Neuronal stem cell (in vitro differentiated cells): ENCODE data around the gene SLC2A1.

Experiments used
- DNase-seq: peaks from one replicate; pipeline ENCODE4 v3.0.0-alpha.2; 2013; ENCODE audit warnings: low spot score
- H2AFZ ChIP-seq: one replicate; pipeline ENCODE4 v1.6.1; 2013; ENCODE audit warnings: mild to moderate bottlenecking, low read length, inconsistent platforms
- H2AK5ac ChIP-seq: 2 replicates; pipeline ENCODE4 v1.6.1; 2013; ENCODE audit warnings: low read depth, mild to moderate bottlenecking, inconsistent platforms, low read length, moderate library complexity, mixed read lengths
- H2BK120ac ChIP-seq: 2 replicates; pipeline ENCODE4 v1.6.1; 2013; ENCODE audit warnings: low read depth, mild to moderate bottlenecking, inconsistent platforms, low read length, moderate library complexity, mixed read lengths
- H2BK12ac ChIP-seq: one replicate; pipeline ENCODE4 v1.6.1; 2013; ENCODE audit warnings: low read length, inconsistent platforms
- H2BK15ac ChIP-seq: 2 replicates; pipeline ENCODE4 v1.6.1; 2013; ENCODE audit warnings: mild to moderate bottlenecking, low read length, inconsistent platforms, mixed read lengths
- H2BK5ac ChIP-seq: one replicate; pipeline ENCODE4 v1.6.1; 2013; ENCODE audit warnings: inconsistent platforms, mild to moderate bottlenecking, low read length, moderate library complexity
- H3K14ac ChIP-seq: one replicate; pipeline ENCODE4 v1.6.1; 2013; ENCODE audit warnings: low read length, inconsistent platforms
- H3K18ac ChIP-seq: 2 replicates; pipeline ENCODE4 v1.6.1; 2013; ENCODE audit warnings: low read length, inconsistent platforms
- H3K23ac ChIP-seq: 2 replicates; pipeline ENCODE4 v1.6.1; 2013; ENCODE audit warnings: low read depth, mild to moderate bottlenecking, mixed read lengths, low read length, inconsistent platforms; ENCODE audit not compliant: poor library complexity
- H3K27ac ChIP-seq: replicated peaks from 3 replicates; pipeline ENCODE4 v1.5.1; 2013; ENCODE audit warnings: low read length, inconsistent platforms
- H3K27me3 ChIP-seq, 3 experiments: 2 replicates each; pipeline ENCODE4 v1.6.1; 2013; ENCODE audit warnings: low read length in 3 of 3, mild to moderate bottlenecking in 2 of 3, inconsistent platforms in 1 of 3, low read depth in 1 of 3, mixed read lengths in 1 of 3, moderate library complexity in 1 of 3; ENCODE audit not compliant: control insufficient read depth in 3 of 3, insufficient read depth in 3 of 3
- H3K36me3 ChIP-seq, 2 donors: replicated peaks in 1 of 2; 2 replicates each; pipeline ENCODE4 v1.6.1; 2013; ENCODE audit warnings: low read length in 2 of 2; ENCODE audit not compliant: control insufficient read depth in 2 of 2, insufficient read depth in 2 of 2
- H3K4ac ChIP-seq: 2 replicates; pipeline ENCODE4 v1.6.1; 2013; ENCODE audit warnings: inconsistent platforms, mild to moderate bottlenecking, low read length, moderate library complexity
- H3K4me1 ChIP-seq, 2 donors: 1 replicate in 1 of 2; 2 replicates in 1 of 2; pipeline ENCODE4 v1.6.1; 2013; ENCODE audit warnings: low read length in 2 of 2, low read depth in 1 of 2; ENCODE audit not compliant: control insufficient read depth in 2 of 2, insufficient read depth in 1 of 2
- H3K4me2 ChIP-seq: one replicate; pipeline ENCODE4 v1.6.1; 2013; ENCODE audit warnings: mild to moderate bottlenecking, low read length, inconsistent platforms; ENCODE audit not compliant: insufficient read depth, poor library complexity, severe bottlenecking
- H3K4me3 ChIP-seq, 2 donors: 2 replicates each; pipeline ENCODE4 v1.5.1; 2013; ENCODE audit warnings: low read length in 2 of 2, mild to moderate bottlenecking in 2 of 2, inconsistent platforms in 1 of 2, moderate library complexity in 1 of 2
- H3K79me1 ChIP-seq: one replicate; pipeline ENCODE4 v1.6.1; 2013; ENCODE audit warnings: low read depth, mild to moderate bottlenecking, inconsistent platforms, low read length, moderate library complexity
- H3K9ac ChIP-seq: one replicate; pipeline ENCODE4 v1.6.1; 2013; ENCODE audit warnings: mild to moderate bottlenecking, low read depth, low read length, inconsistent platforms; ENCODE audit not compliant: poor library complexity
- H3K9me3 ChIP-seq, 2 donors: replicated peaks in 1 of 2; 2 replicates each; pipeline versions ENCODE3 to v1.6.1; 2013; ENCODE audit warnings: low read length in 2 of 2, mild to moderate bottlenecking in 2 of 2, inconsistent platforms in 1 of 2, low read depth in 1 of 2, mixed read lengths in 1 of 2, moderate library complexity in 1 of 2; ENCODE audit not compliant: control insufficient read depth in 2 of 2, insufficient read depth in 1 of 2
- H4K8ac ChIP-seq: one replicate; pipeline ENCODE4 v1.6.1; 2013; ENCODE audit warnings: low read depth, mild to moderate bottlenecking, inconsistent platforms, low read length, moderate library complexity
- H4K91ac ChIP-seq: one replicate; pipeline ENCODE4 v1.6.1; 2013; ENCODE audit warnings: low read length, low read depth, mild to moderate bottlenecking, inconsistent platforms; ENCODE audit not compliant: poor library complexity
- WGBS, 2 donors: extraction: QIAGEN DNeasy Blood & Tissue Kit; methylation state at CpG; one replicate each; pipeline ENCODE4 v1.1.7; 2013; ENCODE audit warnings: missing lambda C conversion rate in 2 of 2, mixed read lengths in 1 of 2; ENCODE audit not compliant: insufficient read length in 2 of 2, insufficient replicate concordance in 1 of 2; ENCODE audit errors: extremely low coverage in 2 of 2; 5-methylcytosine and 5-hydroxymethylcytosine counted together

Gene SLC2A1

GRCh38 chr1:42938645-42939615 lies 19.7 kb downstream of the SLC2A1 start:
- no peak overlapping the region for H2AFZ ChIP-seq
- H3K4me3 ChIP-seq: no peak overlapping the region
- no peak for DNase-seq
- peaks cover 91 to 100% of the 10 kb centered on the region in 2 donors for H3K36me3 ChIP-seq
- H4K91ac ChIP-seq: no peak overlapping the region
- no peak overlapping the region for H3K4me2 ChIP-seq
- H3K14ac ChIP-seq: no peak overlapping the region
- H2BK12ac ChIP-seq: no peak overlapping the region
- peaks cover 9 to 63% of the 10 kb centered on the region in 2 donors for H3K4me1 ChIP-seq
- H3K27me3 ChIP-seq: no peaks in the 10 kb centered on the region
- H3K9ac ChIP-seq: no peak overlapping the region
- peaks cover 18% of the 10 kb centered on the region for H3K79me1 ChIP-seq
- peaks cover 0 to 2% of the 10 kb centered on the region in 2 donors for H3K9me3 ChIP-seq
- WGBS, 2 donors: no CpG with 5 or more reads among the region's 14 CpGs
- no peak overlapping the region for H2BK15ac ChIP-seq
- H3K4ac ChIP-seq: no peak overlapping the region
- H2AK5ac ChIP-seq: no peak overlapping the region
- no peak overlapping the region for H3K27ac ChIP-seq
- no peak overlapping the region for H4K8ac ChIP-seq
- H3K18ac ChIP-seq: no peak overlapping the region
- H3K23ac ChIP-seq: no peak overlapping the region
- no peak overlapping the region for H2BK5ac ChIP-seq
- H2BK120ac ChIP-seq: no peak overlapping the region

GRCh38 chr1:42937836-42938644 lies 20.6 kb downstream of the SLC2A1 start:
- H2AK5ac ChIP-seq: no peak overlapping the region
- no peak overlapping the region for H4K8ac ChIP-seq
- no CpG with 5 or more reads among the region's 6 CpGs for WGBS, 2 donors
- H2AFZ ChIP-seq: no peak overlapping the region
- no peak for DNase-seq
- no peak overlapping the region for H2BK12ac ChIP-seq
- H3K4me3 ChIP-seq: no peak overlapping the region
- no peak overlapping the region for H3K9ac ChIP-seq
- H3K36me3 ChIP-seq: peaks cover 89 to 100% of the 10 kb centered on the region in 2 donors
- H3K14ac ChIP-seq: no peak overlapping the region
- H3K4me2 ChIP-seq: no peak overlapping the region
- H3K27ac ChIP-seq: no peak overlapping the region
- peaks cover 9 to 63% of the 10 kb centered on the region in 2 donors for H3K4me1 ChIP-seq
- H3K27me3 ChIP-seq: no peaks in the 10 kb centered on the region
- peaks cover 20% of the 10 kb centered on the region for H3K79me1 ChIP-seq
- no peak overlapping the region for H3K4ac ChIP-seq
- no peak overlapping the region for H2BK120ac ChIP-seq
- no peak overlapping the region for H3K18ac ChIP-seq
- H3K9me3 ChIP-seq: peaks cover 0 to 2% of the 10 kb centered on the region in 2 donors
- H2BK15ac ChIP-seq: no peak overlapping the region
- no peak overlapping the region for H2BK5ac ChIP-seq
- no peak overlapping the region for H4K91ac ChIP-seq
- H3K23ac ChIP-seq: no peak overlapping the region

GRCh38 chr1:42937141-42937696 lies 21.4 kb downstream of the SLC2A1 start:
- Histone ChIP-seq H2AK5ac (no peak overlapping the region), H3K27me3 (no peaks in the 10 kb centered on the region), H4K8ac (no peak overlapping the region), H4K91ac (no peak overlapping the region), H3K23ac (no peak overlapping the region), H2BK12ac (no peak overlapping the region), H2BK120ac (no peak overlapping the region), H3K36me3 (peaks cover 87 to 100% of the 10 kb centered on the region in 2 donors), H3K4me3 (no peak overlapping the region), H3K4me2 (no peak overlapping the region), H3K4me1 (peaks cover 11 to 63% of the 10 kb centered on the region in 2 donors), H2BK15ac (no peak overlapping the region), H2BK5ac (no peak overlapping the region), H3K9ac (no peak overlapping the region), H3K14ac (no peak overlapping the region), H3K27ac (no peak overlapping the region), H3K79me1 (peaks cover 25% of the 10 kb centered on the region), H3K18ac (no peak overlapping the region), H3K9me3 (no peaks in the 10 kb centered on the region), H3K4ac (no peak overlapping the region), H2AFZ (no peak overlapping the region)
- no CpG with 5 or more reads among the region's 6 CpGs for WGBS, 2 donors
- no peak for DNase-seq
